HG03097 (cell line): ENCODE measurements around the gene ELMO1.

Source experiments
- ATAC-seq: cut with Tn5 transposase; IDR thresholded peaks from one replicate; pipeline ENCODE4 v1.9.1; 2021; ENCODE audit not compliant: unreplicated experiment, low FRiP score

ELMO1 gene, protein sequence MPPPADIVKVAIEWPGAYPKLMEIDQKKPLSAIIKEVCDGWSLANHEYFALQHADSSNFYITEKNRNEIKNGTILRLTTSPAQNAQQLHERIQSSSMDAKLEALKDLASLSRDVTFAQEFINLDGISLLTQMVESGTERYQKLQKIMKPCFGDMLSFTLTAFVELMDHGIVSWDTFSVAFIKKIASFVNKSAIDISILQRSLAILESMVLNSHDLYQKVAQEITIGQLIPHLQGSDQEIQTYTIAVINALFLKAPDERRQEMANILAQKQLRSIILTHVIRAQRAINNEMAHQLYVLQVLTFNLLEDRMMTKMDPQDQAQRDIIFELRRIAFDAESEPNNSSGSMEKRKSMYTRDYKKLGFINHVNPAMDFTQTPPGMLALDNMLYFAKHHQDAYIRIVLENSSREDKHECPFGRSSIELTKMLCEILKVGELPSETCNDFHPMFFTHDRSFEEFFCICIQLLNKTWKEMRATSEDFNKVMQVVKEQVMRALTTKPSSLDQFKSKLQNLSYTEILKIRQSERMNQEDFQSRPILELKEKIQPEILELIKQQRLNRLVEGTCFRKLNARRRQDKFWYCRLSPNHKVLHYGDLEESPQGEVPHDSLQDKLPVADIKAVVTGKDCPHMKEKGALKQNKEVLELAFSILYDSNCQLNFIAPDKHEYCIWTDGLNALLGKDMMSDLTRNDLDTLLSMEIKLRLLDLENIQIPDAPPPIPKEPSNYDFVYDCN

DNA sequence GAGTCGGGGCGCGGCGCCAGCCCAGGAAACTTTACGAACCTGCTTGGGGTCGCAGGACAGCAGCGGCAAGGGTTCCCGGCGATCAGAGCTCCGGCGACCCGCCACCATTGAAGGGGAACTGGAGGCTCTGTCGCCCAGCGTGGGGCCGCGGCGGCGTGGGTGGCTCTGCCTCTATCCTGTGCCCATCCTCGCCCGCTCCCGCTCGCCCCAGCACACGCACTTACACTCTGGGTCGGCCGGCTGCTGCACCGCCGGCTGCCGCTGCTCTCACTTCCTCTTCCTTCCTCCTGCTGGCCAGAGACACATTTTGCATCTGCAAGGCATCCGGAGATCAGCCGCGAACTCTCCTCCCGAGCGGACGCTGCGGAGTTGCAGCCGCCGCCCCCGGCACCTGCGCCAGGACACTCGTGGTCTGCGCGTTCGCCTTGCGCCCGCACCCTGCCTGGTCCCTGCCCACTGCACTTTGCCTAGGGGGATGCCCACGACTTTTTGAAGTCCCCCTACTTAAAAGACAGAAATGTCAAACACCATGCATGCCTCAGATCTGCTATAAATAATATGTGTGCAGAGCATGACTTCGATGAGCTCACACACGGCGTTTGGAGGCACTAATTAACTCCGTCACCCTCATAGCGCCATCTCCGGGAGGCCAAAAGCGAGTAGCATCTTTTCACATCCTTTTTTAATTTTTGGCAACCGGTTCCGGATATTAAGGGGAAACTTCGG is at the start of gene ELMO1:
Gene ELMO1 (minus strand): TSS at position 229 of the 726 bp plus-strand sequence. CDS start 106,174 bp downstream, outside the sequence.
- ATAC-seq: peak; percentile 95

DNA sequence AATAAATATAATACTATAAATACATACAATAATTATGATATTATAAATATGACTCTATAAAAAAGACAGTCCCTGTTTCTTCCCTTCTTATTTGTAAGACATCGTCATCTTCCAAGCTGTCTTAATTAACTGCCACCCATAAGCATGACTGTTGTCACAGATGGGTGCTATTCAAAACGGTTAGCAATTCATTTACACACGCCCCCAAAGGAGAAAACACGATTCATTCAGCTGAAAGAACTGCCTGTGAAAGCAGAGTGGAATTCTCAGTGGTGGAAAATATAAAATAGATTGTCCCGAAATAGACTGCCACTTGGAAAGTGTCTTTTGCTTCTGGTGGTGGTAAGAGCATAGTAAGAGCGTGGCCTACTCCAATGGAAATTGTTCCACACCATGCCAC is 48.9 kb upstream of the ELMO1 start:
- ATAC-seq: no peak

DNA sequence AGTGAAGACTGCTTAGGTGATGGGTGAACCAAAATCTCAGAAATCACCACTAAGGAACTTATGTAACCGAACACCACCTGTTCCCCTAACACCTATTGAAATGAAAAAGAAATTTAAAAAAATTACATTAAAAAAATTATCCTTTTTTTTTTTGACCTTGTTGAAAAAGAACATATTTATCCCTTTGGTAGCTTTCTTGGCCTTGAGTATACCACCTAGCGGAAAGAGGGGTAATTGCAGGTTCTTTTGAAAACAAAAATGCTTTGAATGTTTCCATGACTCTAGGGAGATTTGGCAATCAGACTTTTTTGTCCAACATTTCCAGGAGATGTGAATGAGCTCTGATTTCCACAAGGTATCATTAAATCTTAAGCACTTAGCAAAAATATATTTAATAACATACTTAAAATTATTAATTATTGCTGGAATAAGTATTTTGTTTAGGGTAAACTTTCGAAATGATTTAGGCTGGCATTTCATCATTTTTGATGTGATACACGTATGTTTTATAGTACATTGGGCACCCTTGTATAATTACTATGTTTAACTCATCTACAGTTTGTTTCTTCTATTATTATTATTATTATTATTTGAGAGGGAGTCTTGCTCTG is 47.0 kb upstream of the ELMO1 start:
- ATAC-seq: no peak

DNA sequence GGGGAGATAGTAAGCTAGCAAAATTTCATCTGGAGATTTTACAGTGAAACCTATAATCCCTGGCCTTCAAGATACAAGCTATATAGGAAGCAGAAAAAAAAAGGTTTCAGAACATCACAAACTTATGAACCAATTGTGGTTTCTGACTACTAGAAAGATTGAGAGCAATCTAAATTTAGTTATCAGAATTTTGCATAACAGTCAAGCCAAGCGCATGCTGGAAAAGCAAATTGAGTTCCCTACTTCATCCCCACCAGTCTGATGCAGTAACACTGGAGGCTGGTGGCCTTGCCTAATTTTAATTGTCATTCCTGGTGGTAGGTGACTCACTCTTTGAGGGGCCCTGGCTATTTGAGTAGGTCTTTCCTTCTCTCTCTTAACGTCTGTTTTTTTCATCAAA is 46.3 kb upstream of the ELMO1 start:
- ATAC-seq: no peak

DNA sequence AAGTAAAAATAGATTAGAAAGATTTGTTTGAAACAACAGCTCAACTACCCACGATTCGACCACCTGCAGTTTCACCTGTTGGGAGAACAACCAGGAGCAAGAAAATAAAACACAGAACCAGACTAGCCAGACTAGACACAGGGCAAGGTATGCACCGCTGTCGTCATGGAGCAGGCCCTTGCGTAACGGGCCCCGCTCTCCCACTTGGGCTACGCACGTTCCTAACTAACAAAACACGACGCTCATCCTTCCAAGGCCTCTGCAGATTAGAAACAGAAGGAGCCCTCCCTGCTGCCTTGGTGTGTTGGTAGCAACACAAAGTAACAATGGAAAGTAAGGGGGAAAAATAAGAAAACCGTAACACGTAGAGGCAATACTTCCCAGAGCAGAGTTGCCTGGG is 45.1 kb upstream of the ELMO1 start:
- no peak for ATAC-seq

DNA sequence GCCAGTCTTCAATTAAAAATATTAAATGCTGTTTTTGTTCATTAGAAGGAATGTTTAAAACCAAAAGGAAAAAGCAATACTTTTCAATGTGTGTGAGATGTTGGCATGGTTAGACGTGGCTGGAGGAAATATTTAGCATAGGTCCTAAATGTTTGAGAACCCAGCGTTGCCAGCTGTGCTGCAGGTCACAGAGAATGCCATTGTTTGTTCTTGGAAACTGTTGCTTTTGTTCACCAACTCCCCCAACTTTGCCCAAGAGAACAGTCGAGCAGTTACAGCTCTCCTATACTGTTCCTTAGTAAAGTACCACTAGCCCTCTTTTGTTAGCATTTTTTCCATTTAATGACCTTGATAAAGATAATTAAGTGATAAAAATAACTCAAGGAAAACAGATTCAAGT is 44.5 kb upstream of the ELMO1 start:
- no peak for ATAC-seq

DNA sequence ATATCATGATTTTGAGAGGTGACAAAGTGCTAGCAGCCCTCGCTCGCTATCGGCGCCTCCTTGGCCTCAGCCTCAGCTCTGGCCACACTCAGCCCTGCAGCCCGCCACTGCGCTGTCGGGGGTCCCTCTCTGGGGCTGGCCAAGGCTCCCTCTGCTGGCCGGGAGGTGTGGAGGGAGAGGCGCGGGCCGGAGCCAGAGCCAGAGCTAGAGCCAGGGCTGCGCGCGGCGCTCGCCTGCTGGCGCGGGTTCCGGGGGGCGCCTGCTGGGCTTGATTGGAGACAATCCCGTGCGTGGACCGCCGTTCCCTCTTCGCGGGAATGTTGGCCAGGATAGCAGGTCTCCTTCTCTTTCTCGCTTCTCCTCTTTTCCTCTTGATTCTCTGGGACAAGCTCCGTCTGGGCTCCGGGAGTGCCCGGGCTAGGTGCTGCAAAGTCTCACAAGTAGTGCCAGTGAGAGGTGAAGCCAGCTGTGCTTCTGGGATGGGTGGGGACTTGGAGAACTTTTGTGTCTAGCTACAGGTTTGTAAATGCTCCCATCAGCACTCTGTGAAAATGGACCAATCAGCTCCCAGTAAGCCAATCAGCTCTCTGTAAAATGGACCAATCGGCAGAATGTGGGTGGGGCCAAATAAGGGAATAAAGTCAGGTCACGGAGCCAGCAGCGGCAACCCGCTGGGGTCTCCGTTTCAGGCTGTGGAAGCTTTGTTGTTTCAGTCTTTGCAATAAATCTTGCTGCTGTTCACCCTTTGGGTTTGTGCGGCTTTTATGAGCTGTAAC is 43.4 kb upstream of the ELMO1 start:
- ATAC-seq: no peak

DNA sequence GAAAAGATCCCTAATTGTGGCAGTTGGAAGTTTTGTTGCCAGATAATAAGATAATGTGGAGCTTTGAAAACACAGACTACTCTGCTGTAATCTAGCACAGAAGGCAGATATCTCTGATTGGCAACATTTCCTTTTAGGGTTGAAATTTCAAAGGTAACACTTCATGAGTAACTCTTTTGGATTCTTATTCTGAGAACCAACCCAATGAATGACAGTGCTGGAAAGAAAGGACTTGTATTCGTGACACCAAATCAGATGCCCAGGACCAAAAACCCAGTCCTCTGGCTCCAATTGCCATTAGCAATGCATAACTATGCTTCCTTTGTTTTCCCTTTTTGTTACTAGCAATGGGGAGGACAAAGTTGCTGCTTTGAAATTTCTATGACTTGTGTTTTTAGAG is 41.0 kb upstream of the ELMO1 start:
- ATAC-seq: no peak

DNA sequence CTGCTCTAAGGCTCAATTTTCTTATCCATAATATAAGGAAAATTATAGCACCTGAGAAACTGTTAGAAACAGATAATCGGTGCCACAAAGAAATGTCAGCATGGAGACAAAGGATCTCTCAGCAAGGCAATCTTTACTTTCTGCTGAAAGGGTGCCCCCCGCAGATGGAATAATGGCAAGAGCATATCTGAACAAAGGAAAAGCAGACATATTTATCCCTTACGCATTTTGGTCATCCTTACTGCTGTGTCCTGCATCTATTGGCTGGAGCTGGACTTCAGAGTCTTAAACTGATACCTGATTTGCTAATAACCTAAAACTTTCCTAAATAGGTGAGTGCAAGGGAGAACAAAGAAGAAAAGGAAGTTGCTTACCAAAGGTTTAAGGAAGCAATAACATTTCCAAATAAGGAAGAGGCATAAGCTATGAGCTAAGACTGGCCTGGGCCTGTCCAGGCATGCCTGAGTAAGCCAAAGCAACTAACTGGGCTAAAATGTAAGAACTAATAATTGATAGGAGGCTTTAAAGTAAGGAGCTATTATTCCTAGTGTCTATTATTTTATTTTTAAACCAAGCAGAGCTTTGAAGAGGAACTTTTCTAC is 39.6 kb upstream of the ELMO1 start:
- ATAC-seq: no peak

DNA sequence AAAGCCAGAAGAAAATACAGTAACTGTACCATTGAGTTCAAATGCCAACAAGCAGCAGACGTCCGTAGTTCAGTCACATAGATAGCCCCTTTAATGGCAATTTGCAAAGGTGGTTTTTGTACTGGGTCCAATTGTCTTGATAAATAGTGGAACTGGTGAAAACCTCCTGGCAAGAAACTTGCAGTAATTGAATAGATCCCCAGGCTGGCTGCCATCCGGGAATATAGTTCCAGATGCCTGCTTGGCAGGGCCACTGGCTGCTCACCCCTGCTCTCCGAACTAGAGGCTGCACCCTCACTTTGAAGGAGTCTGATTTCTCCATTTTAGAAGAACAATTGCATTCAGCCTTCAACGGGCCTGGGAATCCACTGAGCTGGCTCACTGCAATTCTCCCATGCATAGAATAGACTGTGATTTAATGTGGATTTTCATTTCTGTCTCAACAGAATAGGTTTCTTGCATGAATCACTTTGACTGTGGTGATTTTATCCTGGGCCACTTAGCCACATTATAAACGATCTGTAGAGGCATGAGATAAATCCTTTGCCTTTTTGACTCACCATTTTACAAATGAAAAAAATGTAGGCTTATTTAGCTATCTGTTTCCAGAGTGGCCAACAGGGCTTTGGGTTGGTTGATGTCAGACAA is 35.9 kb upstream of the ELMO1 start:
- ATAC-seq: no peak

DNA sequence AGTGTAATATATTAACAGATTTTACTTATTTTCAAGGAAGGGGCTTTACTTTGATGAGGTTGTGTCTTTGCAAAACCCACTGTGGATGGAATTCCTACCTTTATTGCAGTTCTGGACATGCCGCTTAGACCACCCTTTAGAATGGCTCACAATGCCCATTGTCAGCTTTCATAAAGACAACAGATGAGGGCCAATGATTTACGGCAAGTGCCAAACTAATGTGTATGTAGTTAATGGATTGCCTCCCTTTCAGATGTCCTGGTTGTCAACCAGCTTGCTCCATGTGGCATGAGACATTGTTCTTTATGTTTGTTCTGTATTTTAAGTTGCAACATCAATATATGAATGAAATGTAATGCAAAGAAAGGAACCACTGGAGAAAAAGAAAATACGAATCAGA is 35.0 kb upstream of the ELMO1 start:
- ATAC-seq: no peak

DNA sequence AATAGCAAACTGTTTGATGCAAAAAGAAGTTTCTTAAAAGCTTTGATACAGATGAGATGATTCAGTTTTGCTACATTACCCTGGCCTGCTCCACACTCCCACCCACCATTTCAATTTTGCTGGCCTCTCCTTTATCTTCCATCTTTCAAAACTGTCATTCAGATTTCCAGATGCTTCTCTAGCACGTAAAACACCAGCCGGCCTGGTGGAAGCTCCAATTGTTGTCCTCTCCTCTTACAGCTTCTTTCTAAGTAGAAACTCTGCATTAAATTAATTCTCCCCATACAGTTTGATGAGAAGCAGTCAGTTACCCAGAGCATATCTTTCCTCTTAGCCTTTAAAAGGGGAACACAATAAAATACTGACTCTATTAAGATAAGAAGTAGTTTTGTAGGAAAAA is 34.3 kb upstream of the ELMO1 start:
- ATAC-seq: no peak

DNA sequence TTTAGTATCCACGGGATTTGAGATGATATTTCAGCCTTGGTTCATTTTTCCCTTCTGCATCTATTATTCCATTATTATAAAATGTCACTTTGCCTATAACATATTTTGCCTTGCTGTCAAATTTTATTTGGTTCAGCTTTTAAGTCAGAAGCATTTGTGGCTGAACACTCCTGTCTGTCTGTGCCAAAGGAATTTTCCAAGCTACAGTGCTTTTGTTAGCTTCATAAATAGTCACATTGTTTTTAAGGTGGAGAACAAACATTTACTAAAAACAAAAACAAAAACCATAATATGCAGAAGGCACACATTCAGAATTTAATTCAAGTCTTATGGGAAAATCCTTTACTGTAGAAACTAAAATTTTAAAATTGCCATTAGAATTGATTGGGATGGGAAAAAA is 33.8 kb upstream of the ELMO1 start:
- no peak for ATAC-seq

DNA sequence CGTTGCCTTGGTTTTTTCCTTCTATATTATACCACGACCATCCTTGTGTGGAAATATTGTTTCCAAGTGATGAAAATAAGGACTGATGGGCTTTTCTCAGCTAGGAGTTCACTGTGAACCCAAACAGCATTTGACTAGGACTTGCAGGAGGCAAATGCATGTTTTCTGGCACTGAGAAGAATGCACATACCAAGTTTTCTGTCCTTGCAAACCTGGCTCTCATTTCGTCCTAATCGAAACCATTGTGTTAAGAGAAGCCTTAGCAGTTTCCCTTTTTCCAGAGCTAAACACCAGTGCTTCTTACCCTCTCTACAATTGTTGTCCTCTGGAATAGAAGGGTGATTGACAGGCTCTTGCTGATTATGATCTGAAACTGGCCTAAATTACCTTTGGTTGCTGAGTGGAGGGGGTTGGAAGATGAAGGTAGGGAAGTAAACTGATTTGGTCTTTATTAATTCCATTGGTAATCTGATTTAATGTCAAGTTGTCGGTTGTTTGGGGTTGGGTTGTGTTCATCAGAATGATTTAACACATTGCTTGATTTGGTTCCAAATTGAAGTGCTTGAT is 33.1 kb upstream of the ELMO1 start:
- ATAC-seq: no peak

DNA sequence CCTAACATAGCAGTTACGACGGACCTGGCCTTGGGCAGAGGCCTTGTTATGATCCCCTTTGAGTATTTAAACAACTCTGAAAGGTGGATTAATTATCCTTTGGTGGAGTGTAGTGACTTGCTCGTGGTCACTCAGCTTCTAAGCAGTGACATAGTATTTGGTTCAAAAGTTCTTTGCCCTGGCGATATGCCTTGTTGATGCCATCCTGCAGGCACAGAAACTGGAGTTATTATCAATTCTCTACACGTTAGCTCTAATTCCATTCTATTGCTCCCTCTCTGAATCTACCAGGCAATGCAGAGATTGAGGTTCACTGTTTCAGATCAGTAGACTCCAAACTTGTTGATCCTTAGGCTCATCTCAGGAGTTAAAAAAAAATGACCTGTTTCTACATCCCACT is 32.5 kb upstream of the ELMO1 start:
- no peak for ATAC-seq

DNA sequence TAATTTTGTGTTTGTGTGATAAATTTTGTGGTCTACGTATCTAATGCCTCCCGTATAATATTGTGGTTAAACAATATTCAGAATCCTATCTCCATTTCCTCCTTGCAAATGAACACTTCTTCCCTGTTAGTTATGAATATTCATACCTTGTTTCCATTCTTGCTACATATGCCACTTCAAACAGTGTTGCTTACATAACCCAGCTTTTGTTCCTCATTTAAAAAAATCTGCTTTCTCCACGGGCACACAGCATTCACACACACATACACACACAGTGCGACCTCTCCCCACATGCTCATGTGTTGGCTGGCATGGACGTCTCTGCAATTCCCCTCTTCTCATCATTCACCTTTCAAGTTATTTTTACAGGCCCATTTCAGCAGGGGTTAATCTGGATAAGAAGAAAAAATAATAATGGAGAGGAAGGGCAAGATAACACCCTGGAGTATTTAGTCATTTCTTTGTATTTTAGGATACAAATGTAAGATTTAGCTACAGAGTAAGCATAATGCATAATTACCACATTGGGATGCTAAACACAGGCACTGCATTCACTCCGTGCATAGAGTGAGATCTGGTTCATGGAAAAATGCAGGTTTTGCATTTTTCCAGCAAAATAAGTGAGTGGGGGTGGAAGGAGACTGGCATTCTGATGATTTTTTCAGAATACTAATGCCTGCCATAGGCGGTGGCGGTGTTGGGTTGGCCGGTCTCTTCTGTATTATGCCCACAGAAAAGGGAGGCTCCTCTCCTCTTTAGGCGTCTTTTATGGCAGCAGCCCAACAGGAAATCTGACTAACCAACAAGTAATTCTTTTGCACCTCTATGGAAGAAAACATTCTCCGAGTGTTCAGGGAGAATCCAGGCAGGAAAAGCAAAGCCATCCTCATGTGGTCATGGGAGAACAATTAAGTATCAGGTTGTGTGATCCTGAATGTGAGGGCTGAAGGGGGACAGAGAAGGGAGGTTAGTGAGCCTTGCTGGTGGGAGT is 31.7 kb upstream of the ELMO1 start:
- no peak for ATAC-seq

DNA sequence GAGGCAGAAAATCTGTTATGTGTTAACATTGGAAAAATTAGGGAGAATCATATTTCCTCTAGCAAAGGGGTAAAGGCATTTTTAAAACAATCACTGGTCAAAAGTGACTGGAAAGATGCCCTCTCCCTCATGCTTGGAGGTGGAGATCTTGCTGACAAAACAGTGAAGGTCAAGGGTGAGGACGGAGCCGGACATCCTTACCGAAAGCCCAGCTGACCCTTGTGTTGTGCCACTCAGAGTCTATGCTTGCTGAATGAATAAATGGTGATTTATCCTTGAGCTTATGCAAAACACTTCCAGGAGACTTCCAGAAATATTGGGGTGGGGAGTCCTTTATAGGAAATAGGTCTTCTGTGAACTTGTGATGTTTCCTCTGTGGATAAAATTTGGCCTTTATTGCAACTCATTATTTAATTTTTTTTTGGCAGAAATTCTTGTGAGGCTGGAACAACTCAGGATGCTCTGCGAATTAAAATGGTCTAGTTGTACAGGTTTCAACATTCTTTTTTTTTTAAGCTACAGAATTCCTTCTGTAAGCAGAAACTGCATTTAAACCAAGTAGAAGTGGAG is 28.3 kb upstream of the ELMO1 start:
- no peak for ATAC-seq

DNA sequence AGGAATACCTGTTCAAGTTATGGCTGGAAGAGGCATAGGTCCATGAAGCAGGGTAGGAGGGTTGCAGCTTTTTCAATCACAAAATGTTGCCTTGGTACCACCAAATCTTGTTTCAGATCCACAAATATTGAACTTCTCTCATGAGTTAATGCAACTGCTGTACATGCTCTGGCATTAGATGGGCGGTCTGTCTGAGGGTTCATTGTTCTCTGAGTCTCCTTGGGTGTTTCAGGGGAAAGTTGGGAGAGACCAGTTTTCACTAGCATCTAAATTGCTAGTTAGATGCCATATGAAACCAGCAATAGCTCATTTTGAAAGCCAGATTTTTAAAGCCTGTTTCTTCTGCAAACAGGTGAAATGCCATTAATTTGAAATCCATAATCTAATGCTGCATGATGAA is 27.8 kb upstream of the ELMO1 start:
- no peak for ATAC-seq
